GM19455 (cell line): ENCODE data around the gene GSTO1.

Experiments used
- ATAC-seq: cut with Tn5 transposase; IDR thresholded peaks from one replicate; pipeline ENCODE4 v1.9.1; 2021; ENCODE audit not compliant: unreplicated experiment

The GSTO1 gene

DNA sequence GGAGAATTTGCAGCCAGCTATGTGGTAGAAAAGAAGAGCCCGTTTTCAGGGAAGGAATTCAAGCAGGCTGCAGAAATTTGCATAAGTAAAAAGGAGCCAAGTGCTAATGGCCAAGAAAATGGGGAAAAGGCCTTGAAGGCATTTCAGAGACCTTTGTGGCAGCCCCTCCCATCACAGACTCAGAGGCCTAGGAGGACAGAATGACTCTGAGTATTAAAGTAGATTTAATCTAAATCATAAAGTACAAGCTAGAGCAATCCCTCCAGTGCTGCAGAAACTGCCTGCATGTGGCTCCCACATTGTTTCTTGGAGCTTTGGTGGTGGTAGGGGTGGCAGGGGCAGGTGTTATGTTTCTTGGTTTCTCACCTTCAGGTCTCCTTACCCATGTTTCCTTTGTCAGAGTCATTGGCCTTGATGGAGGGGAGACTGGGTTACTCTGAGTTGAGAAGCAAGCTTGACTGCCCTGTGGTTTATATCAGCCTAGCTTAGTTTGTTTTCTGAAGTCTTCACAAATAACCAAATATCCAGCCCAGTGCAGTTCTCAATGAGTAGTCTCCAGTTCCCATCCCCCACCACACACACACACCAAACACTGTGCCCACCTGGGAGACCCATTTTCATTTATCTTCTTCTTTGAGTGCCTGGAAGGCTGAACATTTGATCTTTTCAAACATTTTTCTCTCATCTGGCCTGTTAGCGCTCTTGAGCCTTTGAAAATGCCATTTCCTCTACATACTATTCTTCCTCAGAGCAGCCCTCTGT, 49.1 kb downstream of the GSTO1 start:
- ATAC-seq, result no peak

- ATAC-seq, result no peak
Observed at GRCh38 chr10:104304356-104304745, 49.7 kb downstream of the GSTO1 start.

- ATAC-seq, result no peak
Observed at GRCh38 chr10:104304927-104305326, 50.2 kb downstream of the GSTO1 start.

DNA sequence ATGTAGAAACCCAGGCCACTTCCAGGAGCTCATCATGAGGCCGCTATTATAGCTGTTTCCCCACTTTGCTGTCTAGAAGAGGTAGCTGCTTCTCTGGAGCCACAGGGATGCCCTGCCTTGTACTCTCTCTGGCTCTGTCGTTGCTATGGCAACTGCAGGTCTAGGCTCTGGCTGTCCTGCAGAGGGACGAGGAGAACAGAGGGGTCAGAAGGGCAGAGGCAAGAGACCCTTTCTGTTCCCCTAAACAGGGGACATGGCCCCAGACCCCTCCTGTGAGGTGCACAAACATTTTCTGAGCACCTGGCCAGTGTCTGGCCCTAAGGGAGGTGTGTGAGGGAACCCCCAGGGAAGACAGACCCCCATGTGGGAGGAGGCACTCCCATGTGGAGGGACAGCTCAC, 52.2 kb downstream of the GSTO1 start:
- no peak for ATAC-seq

DNA sequence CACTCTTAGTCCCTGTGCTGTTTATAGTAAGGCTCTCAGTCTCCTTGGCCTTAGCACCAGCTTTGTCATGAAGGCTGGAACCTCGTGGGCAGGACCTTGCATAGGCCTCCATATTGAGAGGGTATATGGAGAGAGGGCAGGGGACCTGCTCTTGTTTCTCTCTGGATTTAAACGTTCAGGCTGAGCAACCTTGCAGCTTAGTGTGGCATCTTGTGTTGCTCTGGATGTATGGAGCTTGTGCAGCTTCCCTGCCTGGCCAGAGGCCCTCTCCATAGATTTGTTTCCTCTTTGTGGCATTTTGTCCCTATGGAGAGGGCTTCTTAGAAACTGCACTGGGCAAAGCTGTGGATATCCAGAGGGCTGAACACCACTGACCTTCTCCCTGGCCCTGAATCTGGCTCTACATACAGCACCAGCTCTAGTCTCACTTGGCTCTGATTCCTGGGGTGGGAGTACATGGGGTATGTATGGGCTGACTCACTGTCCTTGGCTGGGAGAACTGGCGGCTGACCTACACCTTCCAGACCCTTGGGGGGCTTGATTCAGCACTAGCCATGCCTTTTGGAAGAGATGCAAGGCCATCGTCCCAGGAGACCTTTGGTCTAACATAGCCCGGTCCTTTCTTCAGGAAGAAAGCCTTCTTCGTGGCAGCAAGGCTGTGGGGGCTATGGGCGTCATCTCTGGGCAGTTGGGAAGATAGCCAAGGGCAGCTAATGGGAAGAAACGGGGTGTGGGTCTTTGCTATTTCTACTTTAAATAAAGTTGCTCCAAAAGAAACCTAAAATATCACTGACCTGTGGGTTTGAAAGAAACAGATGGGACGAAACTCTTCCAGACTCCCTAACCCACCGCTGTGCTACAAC, 53.1 kb downstream of the GSTO1 start:
- no peak for ATAC-seq

GRCh38 chr10:104308439-104308903, 53.8 kb downstream of the GSTO1 start:
- peak; percentile 63 for ATAC-seq

- ATAC-seq, result no peak
Observed at GRCh38 chr10:104309980-104310978, 55.6 kb downstream of the GSTO1 start.

DNA sequence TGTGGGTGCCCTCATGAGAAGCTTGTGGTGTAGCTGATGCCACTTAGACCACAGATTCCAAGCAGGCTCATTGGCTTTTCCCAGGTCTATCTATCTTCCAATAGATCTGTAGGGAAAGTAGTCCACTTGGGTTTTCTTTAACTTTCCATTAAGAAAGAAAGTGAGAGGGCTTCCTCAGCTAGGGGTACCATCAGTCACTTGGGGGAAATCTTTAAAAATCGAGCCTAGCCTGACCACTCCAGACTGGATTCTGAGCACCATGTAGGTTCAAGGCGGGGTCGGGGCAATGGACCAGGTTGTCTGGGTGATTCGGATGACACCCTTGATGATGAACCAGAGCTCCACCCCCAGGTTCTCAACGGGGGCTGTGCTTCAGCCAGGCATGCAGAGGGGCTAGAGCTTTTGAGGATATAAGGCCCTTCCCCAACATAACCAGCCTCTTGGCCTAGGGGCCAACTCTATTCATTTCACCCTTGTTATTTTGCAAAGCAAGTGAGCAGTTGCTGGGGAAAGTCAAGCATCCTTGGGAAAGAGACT, 56.6 kb downstream of the GSTO1 start:
- no peak for ATAC-seq

GRCh38 chr10:104314591-104315485, 60.1 kb downstream of the GSTO1 start:
- no peak for ATAC-seq

DNA sequence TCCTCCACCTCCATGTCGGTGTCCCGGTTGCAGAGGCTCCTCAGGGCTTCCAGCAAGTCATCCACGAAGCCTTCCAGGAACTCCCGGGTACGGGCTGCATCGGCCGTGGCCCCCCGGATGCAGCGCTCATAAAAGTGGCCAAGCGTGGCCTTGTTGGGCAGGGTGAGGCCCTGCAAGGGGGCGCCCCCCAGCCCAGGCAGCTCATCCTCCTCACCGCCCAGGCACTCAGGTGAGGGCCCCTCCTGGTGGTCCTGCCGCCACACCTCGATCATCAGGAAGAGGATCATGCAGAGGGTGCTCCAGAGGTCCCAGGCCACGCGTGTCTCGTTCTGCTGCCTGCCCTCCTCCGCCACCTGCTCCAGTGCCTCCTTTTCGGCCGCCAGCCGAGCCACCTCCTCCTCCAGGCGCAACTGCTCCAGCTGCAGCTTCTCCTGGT, 60.8 kb downstream of the GSTO1 start:
- no peak for ATAC-seq

DNA sequence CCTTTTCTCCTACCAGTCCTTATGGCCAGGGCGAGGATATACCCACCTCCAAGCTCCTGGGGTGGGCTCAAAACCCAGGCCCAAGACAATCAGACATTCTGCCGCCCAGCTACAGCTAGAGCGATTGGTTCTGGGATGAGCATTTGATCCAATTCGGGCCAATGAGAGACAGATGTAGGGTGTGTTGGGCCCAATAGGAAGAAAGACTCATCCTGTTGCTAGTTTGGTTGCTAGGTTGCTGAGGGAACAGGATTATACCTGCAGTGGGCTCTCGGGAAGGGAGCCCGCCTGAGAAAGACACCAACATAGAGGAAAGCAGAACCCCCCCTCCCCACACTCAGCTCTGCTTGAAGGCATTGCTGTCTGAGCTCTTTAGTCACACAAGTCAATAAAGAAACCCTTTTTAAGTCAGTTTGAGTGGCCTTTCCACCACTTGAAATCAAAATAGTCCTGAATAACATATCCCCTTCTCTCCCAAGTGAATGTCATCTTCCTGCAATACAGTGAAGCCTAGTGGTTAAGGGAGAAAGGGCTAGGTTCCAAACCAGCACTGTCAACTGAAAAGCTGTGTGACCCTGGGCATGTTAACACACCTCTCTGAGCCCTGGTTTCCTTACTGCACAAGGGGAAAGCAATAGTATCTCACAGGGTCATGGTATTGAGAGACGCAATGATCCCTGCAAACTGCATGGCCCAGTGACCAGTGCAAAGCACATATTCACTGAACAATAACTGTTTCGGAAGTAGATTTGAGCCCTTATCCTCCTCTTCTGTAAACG, 61.8 kb downstream of the GSTO1 start:
- no peak for ATAC-seq
